Limb (tissue), 2 donors: Measurements from ENCODE around the gene KIR3DL2.
"Not testable (repeated sequence)": the region's sequence is repeated elsewhere in the genome, so short reads cannot be mapped to it uniquely, and the experiment has no call there.

Experiments used
- DNase-seq, 2 donors: peaks; one replicate each; pipeline ENCODE4 v3.0.0-alpha.2; 2016; ENCODE audit errors: extremely low spot score in 2 of 2

The KIR3DL2 gene

DNA sequence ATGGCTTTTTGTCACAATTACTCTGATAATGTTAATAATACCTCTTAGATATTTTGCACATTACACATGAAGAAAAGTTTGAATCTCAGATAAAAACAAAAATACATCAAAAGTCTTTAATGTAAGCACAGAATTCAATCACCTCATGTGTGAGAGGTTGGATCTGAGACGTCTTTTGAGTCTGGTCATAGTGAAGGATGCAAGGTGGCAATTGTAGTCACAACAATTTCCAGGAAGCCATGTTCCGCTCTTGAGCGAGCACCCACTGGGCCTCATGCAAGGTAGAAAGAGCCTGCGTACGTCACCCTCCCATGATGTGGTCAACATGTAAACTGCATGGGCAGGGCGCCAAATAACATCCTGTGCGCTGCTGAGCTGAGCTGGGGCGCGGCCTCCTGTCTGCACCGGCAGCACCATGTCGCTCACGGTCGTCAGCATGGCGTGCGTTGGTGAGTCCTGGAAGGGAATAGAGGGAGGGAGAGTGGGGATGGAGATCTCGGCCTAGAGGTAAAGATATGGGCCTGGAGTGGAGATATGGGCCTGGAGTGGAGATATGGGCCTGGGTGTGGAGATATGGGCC is at the start of gene KIR3DL2:
TSS of gene KIR3DL2 (plus strand) at position 383 of the 580 bp plus-strand sequence. CDS start at position 416, 33 bp downstream.
- not testable (repeated sequence) for DNase-seq

DNA sequence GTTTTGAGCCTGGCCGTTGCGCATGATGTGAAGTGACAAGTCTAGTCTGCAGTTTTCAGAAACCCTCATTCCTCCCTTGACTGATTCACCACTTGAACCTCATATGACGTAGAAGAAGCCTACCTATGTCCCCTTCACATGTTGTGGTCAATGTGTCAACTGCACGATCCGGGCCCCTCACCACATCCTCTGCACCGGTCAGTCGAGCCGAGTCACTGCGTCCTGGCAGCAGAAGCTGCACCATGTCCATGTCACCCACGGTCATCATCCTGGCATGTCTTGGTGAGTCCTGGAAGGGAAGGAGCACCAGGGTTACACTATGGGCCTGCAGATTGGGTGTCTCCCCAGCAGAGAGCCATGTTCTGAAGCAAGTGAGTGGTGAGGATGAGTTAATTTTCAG is 46.8 kb upstream of the KIR3DL2 start, which contains the start of gene KIR2DL4:
TSS of gene KIR2DL4 (plus strand) at position 201 of the 400 bp plus-strand sequence. CDS start at position 243, 42 bp downstream.
- no peak for DNase-seq

DNA sequence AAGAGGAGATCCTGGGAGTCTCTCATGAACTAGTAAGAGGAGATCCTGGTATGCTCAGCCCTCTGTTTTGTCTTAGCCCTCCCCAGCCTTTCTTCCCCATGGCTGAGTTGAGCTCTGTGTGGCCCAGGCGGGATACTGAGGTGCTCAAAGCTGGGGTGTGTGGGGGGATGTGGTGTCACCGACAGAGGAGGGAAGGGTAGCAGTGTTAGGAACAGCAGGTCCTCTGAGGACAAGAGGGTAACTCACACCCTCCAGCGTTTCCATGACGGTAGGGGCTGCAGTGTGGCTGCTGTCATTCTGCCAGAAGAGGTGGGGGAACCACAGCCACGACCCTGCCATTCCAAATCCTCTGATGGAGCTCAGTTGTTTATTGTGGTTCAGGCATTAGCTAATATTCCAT is 46.1 kb upstream of the KIR3DL2 start:
- DNase-seq, result no peak

DNA sequence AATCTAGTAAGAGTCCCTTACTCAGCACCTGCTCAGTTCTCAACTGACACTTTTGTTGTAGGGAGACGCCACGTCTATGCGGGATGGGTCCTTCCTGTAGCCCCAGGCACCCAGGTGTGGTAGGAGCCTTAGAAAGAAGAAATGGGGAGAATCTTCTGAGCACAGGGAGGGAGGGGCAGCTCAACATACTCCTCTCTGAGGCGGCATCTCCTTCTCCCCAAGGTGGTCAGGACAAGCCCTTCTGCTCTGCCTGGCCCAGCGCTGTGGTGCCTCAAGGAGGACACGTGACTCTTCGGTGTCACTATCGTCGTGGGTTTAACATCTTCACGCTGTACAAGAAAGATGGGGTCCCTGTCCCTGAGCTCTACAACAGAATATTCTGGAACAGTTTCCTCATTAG is 45.7 kb upstream of the KIR3DL2 start:
- DNase-seq, result no peak

DNA sequence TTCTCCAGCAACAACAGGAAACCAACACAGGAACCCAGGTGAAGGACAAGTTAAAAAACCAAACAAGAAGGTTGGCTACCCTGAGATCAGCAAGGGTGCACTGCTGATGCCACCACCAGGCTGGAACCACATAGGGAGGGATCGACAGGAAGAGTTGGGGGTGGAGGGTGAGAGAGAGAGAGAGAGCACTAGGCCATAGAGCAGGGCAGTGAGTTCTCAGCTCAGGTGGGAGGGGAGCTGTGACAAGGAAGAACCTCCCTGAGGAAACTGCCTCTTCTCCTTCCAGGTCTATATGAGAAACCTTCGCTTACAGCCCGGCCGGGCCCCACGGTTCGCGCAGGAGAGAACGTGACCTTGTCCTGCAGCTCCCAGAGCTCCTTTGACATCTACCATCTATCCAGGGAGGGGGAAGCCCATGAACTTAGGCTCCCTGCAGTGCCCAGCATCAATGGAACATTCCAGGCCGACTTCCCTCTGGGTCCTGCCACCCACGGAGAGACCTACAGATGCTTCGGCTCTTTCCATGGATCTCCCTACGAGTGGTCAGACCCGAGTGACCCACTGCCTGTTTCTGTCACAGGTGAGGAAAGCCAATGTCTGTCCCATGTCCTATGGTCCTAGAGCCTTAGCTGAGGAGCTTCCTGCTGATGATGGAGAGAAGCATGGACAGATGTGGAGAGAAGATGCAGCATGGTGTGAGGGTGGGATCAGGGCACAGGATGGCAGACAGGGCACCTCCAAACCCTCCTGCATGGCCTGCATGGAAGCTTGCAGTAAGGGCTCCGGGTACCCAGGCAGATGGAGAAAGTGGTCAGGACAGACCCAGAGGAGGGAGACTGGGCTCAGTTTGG is 44.4 kb upstream of the KIR3DL2 start:
- DNase-seq, result no peak

DNA sequence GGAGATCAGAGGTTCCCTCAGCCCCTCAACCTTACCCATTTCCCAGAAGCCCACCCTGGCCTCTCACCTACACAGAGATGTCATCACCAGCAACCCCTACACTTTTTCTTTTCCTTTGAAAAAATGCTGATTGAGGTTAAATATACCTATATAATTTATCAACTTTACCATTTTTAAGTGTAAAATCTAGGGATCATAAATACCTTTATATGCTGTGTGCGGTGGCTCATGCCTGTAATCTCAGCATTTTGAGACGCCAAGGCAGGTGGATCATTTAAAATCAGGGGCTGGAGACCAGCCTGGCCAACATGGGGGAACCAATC is 43.8 kb upstream of the KIR3DL2 start:
- DNase-seq, result no peak

DNA sequence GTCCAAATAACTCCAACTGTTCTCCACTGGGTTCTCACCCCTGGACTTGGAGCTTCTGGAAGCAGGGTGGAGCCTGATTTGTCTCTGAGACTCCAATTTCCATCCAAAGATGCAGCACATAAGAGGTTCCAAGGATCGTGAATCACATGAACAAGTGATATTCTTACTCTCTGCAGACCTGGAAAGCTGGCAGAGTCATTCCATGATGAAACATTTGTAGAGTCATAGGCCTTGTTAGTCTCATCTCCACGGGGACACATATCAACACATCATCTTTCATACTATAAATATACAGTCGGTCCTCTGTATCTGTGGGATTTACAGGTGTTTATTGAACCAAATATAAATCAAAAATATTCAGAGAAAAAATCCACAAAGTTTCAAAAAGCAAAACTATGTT is 35.7 kb upstream of the KIR3DL2 start:
- not testable (repeated sequence) for DNase-seq

DNA sequence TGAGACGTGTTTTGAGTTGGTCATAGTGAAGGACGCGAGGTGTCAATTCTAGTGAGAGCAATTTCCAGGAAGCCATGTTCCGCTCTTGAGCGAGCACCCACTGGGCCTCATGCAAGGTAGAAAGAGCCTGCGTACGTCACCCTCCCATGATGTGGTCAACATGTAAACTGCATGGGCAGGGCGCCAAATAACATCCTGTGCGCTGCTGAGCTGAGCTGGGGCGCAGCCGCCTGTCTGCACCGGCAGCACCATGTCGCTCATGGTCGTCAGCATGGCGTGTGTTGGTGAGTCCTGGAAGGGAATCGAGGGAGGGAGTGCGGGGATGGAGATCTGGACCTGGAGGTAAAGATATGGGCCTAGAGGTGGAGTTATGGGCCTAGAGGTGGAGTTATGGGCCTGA is 34.0 kb upstream of the KIR3DL2 start, which contains the start of gene KIR3DL1:
TSS of gene KIR3DL1 (plus strand) at position 218 of the 400 bp plus-strand sequence.
- DNase-seq, result not testable (repeated sequence)

DNA sequence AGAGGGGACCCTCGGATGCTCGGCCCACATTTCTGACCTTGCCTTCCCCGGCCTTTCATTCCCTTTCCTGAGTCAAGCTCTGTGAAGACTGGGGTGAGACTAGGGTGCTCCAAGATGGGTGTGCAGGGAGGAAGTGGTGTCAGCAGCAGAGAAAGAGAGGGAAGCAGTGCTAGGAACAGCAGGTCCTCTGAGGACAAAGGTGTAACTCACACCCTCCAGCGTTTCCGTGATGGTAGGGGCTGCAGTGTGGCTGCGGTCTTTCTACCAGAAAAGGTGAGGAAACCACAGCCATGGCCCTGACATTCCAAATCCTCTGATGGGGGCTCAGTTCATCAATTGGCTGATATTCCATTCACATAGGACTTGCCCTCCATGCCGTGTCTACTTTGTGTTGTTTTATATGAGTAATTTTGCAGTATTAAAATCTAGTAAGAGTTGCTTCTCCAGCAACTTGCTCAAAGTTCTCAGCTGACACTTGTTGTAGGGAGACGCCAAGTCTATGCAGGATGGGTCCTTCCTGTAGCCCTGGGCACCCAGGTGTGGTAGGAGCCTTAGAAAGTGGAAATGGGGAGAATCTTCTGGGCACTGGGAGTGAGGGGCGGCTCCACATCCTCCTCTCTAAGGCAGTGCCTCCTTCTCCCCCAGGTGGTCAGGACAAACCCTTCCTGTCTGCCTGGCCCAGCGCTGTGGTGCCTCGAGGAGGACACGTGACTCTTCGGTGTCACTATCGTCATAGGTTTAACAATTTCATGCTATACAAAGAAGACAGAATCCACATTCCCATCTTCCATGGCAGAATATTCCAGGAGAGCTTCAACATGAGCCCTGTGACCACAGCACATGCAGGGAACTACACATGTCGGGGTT is 32.3 kb upstream of the KIR3DL2 start:
- no peak for DNase-seq

DNA sequence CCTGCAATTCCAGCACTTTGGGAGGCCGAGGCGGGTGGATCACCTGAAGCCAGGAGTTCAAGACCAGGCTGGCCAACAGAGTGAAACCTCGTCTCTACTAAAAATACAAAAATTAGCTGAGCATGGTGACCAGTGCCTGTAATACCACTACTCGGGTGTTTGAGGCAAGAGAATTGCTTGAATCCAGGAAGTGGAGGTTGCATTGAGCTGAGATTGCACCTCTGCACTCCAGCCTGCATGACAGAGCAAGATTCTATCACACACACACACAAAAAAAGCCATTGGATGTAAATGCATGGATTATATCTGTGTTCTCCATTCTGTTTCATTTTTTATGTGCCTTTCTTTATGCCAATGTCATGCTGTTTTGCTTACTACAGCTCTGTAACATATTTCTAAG is 25.8 kb upstream of the KIR3DL2 start:
- DNase-seq, result not testable (repeated sequence)

DNA sequence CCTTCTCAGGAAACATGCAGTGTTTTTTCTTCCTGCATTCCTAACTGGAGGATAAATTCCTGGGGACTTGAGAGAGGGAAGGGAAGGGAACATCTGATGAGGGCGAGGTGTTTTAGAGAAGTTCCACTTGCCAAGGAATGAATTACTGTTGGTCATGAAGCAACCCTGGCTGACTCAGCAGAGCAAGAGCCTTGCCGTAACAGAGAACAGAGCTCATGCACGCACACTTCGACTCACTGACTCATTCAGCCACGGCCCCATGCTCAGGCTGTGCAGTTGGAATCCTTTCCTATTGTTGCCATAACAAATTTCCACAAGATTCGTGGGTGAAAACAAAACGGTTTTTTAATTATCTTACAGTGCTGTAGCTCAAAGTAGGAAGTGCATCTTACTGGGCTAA is 24.9 kb upstream of the KIR3DL2 start:
- DNase-seq, result not testable (repeated sequence)

DNA sequence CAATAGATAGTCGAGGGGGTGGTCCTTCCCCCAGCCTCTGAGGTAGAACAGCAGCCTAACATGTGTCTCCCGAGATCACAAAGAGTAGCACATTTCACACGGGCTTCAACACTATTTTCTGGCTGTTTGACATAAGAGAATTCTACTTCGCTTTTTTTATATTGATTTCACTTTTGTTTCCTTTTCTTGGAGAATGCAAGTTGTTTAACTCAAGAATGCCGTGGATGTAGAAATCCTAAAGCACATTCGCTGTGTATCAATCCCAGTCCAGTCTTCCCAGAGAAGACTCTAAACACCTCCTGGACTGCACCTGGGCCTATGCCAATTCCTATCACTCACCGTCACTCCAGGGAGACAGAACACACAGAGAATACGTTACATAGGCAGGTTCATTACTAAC is 22.2 kb upstream of the KIR3DL2 start:
- not testable (repeated sequence) for DNase-seq

DNA sequence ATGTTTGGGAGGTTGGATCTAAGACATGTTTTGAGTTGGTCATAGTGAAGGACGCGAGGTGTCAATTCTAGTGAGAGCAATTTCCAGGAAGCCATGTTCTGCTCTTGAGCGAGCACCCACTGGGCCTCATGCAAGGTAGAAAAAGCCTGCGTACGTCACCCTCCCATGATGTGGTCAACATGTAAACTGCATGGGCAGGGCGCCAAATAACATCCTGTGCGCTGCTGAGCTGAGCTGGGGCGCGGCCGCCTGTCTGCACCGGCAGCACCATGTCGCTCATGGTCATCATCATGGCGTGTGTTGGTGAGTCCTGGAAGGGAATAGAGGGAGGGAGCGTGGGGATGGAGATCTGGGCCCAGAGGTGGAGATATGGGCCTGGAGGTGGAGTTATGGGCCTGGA is 17.7 kb upstream of the KIR3DL2 start, which contains the start of gene KIR2DS4:
TSS of gene KIR2DS4 (plus strand) at position 181 of the 400 bp plus-strand sequence.
- not testable (repeated sequence) for DNase-seq

DNA sequence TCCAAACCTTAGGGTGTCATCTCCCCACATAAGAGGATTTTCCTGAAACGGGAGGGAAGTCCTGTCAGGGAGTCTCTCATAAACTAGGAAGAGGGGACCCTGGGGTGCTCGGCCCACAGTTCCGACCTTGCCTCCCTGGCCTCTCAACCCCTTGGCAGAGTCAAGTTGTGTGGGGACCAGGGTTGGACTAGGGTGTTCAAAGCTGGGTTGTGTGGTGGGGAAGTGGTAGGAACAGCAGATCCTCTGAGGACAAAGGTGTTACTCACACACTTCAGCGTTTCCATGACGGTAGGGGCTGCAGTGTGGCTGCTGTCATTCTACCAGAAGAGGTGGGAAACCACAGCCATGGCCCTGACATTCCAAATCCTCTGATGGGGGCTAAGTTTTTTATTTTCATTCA is 15.1 kb upstream of the KIR3DL2 start:
- DNase-seq, result not testable (repeated sequence)

DNA sequence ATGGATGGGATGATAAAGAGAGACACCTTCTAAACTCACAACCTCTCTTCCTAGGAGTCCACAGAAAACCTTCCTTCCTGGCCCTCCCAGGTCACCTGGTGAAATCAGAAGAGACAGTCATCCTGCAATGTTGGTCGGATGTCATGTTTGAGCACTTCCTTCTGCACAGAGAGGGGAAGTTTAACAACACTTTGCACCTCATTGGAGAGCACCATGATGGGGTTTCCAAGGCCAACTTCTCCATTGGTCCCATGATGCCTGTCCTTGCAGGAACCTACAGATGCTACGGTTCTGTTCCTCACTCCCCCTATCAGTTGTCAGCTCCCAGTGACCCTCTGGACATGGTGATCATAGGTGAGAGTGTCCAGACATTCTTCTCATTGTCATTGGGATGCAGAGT is 12.7 kb upstream of the KIR3DL2 start:
- DNase-seq, result not testable (repeated sequence)

DNA sequence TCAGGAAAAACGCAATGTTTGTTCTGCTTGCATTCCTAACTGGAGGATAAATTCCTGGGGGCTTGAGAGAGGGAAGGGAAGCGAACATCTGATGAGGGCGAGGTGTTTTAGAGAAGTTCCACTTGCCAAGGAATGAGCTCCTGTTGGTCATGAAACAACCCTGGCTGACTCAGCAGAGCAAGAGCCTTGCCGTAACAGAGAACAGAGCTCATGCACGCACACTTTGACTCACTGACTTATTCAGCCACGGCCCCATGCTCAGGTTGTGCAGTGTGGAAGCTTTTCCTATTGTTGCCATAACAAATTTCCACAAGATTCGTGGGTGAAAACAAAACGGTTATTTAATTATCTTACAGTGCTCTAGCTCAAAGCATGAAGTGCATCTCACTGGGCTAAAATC is 7.1 kb upstream of the KIR3DL2 start:
- not testable (repeated sequence) for DNase-seq

DNA sequence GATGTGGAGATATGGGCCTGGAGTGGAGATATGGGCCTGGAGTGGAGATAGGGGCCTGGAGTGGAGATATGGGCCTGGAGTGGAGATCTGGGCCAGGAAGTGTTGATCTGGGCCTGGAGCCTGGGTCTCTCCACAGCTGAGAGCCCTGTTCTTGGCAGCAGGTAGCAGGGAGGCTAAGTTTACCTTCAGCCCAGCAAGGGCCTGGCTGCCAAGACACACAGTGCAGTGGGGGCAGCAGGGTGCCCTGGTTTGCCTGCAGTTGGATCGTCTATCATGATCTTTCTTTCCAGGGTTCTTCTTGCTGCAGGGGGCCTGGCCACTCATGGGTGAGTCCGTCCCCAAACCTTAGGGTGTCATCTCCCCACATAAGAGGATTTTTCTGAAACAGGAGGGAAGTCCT is 687 bp downstream of the KIR3DL2 start:
- no peak for DNase-seq

DNA sequence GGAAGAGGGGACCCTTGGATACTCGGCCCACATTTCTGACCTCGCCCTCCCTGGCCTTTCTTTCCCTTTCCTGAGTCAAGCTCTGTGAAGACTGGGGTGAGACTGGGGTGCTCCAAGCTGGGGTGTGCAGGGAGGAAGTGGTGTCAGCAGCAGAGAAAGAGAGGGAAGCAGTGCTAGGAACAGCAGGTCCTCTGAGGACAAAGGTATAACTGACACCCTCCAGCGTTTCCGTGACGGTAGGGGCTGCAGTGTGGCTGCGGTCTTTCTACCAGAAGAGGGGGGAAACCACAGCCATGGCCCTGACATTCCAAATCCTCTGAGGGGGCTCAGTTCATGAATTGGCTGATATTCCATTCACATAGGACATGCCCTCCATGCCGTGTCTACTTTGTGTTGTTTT is 1.1 kb downstream of the KIR3DL2 start:
- DNase-seq, result no peak

DNA sequence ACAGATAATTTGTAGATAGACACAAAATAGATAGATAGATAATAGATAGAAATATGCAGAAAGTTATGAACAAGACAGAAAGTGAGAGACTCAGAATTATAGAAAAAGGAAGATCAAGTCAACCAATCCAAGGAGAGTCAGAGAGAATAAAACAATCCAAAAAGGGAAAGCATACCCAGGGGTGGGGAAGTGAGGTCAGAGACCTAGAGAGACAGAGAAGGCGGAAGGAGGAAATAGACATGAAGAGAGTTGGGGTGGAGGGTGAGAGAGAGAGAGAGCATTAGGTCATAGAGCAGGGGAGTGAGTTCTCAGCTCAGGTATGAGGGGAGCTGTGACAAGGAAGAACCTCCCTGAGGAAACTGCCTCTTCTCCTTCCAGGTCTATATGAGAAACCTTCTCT is 5.0 kb downstream of the KIR3DL2 start:
- DNase-seq, result not testable (repeated sequence)

DNA sequence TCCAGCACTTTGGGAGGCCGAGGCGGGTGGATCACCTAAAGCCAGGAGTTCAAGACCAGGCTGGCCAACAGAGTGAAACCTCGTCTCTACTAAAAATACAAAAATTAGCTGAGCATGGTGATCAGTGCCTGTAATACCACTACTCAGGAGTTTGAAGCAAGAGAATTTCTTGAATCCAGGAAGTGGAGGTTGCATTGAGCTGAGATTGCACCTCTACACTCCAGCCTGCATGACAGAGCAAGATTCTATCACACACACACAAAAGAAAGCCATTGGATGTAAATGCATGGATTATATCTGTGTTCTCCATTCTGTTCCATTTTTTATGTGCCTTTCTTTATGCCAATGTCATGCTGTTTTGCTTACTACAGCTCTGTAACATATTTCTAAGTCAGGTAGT is 8.2 kb downstream of the KIR3DL2 start:
- not testable (repeated sequence) for DNase-seq

DNA sequence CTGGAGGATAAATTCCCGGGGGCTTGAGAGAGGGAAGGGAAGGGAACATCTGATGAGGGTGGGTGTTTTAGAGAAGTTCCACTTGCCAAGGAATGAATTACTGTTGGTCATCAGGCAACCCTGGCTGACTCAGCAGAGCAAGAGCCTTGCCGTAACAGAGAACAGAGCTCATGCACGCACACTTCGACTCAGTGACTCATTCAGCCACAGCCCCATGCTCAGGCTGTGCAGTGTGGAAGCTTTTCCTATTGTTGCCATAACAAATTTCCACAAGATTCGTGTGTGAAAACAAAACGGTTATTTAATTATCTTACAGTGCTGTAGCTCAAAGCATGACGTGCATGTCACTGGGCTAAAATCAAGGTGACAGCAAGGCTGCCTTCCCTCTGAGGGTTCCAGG is 9.2 kb downstream of the KIR3DL2 start:
- not testable (repeated sequence) for DNase-seq

DNA sequence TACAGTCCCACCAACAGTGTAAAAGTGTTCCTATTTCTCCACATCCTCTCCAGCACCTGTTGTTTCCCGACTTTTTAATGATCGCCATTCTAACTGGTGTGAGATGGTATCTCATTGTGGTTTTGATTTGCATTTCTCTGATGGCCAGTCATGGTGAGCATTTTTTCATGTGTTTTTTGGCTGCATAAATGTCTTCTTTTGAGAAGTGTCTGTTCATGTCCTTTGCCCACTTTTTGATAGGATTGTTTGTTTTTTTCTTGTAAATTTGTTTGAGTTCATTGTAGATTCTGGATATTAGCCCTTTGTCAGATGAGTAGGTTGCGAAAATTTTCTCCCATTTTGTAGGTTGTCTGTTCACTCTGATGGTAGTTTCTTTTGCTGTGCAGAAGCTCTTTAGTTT is 13.2 kb downstream of the KIR3DL2 start:
- DNase-seq, result not testable (repeated sequence)
